Endothelial cell of umbilical vein (primary cell): ENCODE results near the gene SNORC. TPM values are rescaled to one million over a fixed set of nuclear protein-coding genes. Genes with fewer than 3 reads are reported as not detected.

Experiments
- BruUV-seq: library from RNA; stranded (reverse); fragments of 400-500 nt; replicated peaks from 2 replicates; lab custom pipeline; 2021; lab: Mats Ljungman, UMichigan
- CTCF ChIA-PET: fragments of 300-600, 350-600 bp; sonication (Branson Sonifier 250); formaldehyde crosslinking; loops from one replicate; lab custom pipeline; 2021; ENCODE audit warnings: antibody characterized with exemption, inconsistent platforms; lab: Charles Lee
- POLR2A ChIA-PET: fragments of 300-600, 350-600 bp; sonication (Branson Sonifier 250); formaldehyde crosslinking; loops from one replicate; lab custom pipeline; 2021; ENCODE audit warnings: antibody characterized with exemption, inconsistent platforms; lab: Charles Lee
- DNase-seq: peaks from one replicate; pipeline ENCODE4 v3.0.0-alpha.2; 2011; ENCODE audit warnings: low read depth, low spot score
- FAIRE-seq: peaks from 2 replicates; lab custom pipeline; 2011; peaks lifted over from hg19 to GRCh38; lab: Jason Lieb, UNC
- H2AFZ ChIP-seq: 2 replicates; pipeline ENCODE4 v1.6.0; 2012; ENCODE audit warnings: low read depth, low read length, control low read depth, inconsistent platforms
- H3K27ac ChIP-seq: 2 replicates; pipeline ENCODE4 v1.5.1; 2011; ENCODE audit warnings: low read depth, mild to moderate bottlenecking, control low read depth, low read length, moderate library complexity; ENCODE audit not compliant: insufficient read depth
- H3K27me3 ChIP-seq, 2 experiments: 2 replicates each; pipeline versions ENCODE4 v1.6.0 to v1.6.1; 2011; ENCODE audit warnings: low read length in 2 of 2, mixed read lengths in 1 of 2; ENCODE audit not compliant: control insufficient read depth in 2 of 2, insufficient read depth in 2 of 2
- H3K36me3 ChIP-seq, 2 experiments: 2 replicates in 1 of 2; 3 replicates in 1 of 2; pipeline ENCODE4 v1.5.1; 2011; ENCODE audit warnings: low read length in 2 of 2, mild to moderate bottlenecking in 1 of 2, moderate library complexity in 1 of 2; ENCODE audit not compliant: control insufficient read depth in 2 of 2, insufficient read depth in 2 of 2; ENCODE audit errors: extremely low read depth in 1 of 2
- H3K4me1 ChIP-seq: 3 replicates; pipeline ENCODE4 v1.5.1; 2011; ENCODE audit warnings: mild to moderate bottlenecking, low read length; ENCODE audit not compliant: control insufficient read depth, insufficient read depth; ENCODE audit errors: extremely low read depth
- H3K4me2 ChIP-seq: 2 replicates; pipeline ENCODE4 v1.6.1; 2011; ENCODE audit warnings: low read length, control low read depth, mixed read lengths; ENCODE audit not compliant: insufficient read depth
- H3K4me3 ChIP-seq, 3 experiments: fragments of 200-600 bp in 1 of 3; sonication (generic), shearing (Covaris generic) in 1 of 3; replicated peaks in 1 of 3; 2 replicates each; pipeline ENCODE4 v1.5.1; 2011 to 2016; ENCODE audit warnings: control low read depth in 3 of 3, low read length in 3 of 3, mild to moderate bottlenecking in 2 of 3, inconsistent platforms in 1 of 3, low read depth in 1 of 3, moderate library complexity in 1 of 3; ENCODE audit not compliant: insufficient read depth in 1 of 3
- H3K79me2 ChIP-seq: 2 replicates; pipeline ENCODE4 v1.6.0; 2012; ENCODE audit warnings: low read length, inconsistent platforms; ENCODE audit not compliant: control insufficient read depth, insufficient read depth
- H3K9ac ChIP-seq: replicated peaks from 2 replicates; pipeline ENCODE3; 2011; ENCODE audit warnings: low read length, control low read depth; ENCODE audit not compliant: insufficient read depth; ENCODE audit errors: extremely low read depth
- H3K9me1 ChIP-seq: replicated peaks from 3 replicates; pipeline ENCODE4 v1.6.0; 2011; ENCODE audit warnings: mild to moderate bottlenecking, low read length; ENCODE audit not compliant: control insufficient read depth, insufficient read depth; ENCODE audit errors: extremely low read depth
- H3K9me3 ChIP-seq: replicated peaks from 2 replicates; pipeline ENCODE4 v1.5.1; 2012; ENCODE audit warnings: low read length, inconsistent platforms; ENCODE audit not compliant: control insufficient read depth, insufficient read depth
- H4K20me1 ChIP-seq: replicated peaks from 2 replicates; pipeline ENCODE3; 2011; ENCODE audit warnings: mild to moderate bottlenecking, low read length; ENCODE audit not compliant: control insufficient read depth, insufficient read depth; ENCODE audit errors: extremely low read depth
- EZH2 ChIP-seq: IDR thresholded peaks from 2 replicates; pipeline ENCODE4 v1.6.1; 2012; ENCODE audit warnings: borderline replicate concordance, low read depth, mild to moderate bottlenecking, moderate library complexity, low read length, inconsistent platforms; ENCODE audit not compliant: severe bottlenecking
- FOS ChIP-seq: IDR thresholded peaks from 2 replicates; pipeline ENCODE4 v1.6.1; 2011; ENCODE audit warnings: mild to moderate bottlenecking, low read length, moderate library complexity, borderline replicate concordance; ENCODE audit not compliant: insufficient read depth
- GATA2 ChIP-seq: IDR thresholded peaks from 2 replicates; pipeline ENCODE4 v1.7.0; 2011; ENCODE audit warnings: low read depth, mild to moderate bottlenecking, moderate library complexity, mixed read lengths, low read length; ENCODE audit not compliant: insufficient read length, insufficient read depth
- JUN ChIP-seq: IDR thresholded peaks from 2 replicates; pipeline ENCODE4 v1.6.1; 2011; ENCODE audit warnings: borderline replicate concordance, low read depth; ENCODE audit not compliant: insufficient read length, insufficient read depth
- MYC ChIP-seq: IDR thresholded peaks from one replicate; pipeline ENCODE4 v1.6.1; 2011; ENCODE audit warnings: mild to moderate bottlenecking, low read depth, low read length
- POLR2A ChIP-seq: IDR thresholded peaks from 2 replicates; pipeline ENCODE4 v1.6.1; 2012; ENCODE audit warnings: low read depth, mild to moderate bottlenecking, control low read depth, low read length
- POLR2AphosphoS5 ChIP-seq: IDR thresholded peaks from 2 replicates; pipeline ENCODE4 v1.6.1; 2012; ENCODE audit warnings: low read depth, mild to moderate bottlenecking, control low read depth, low read length, moderate library complexity; ENCODE audit not compliant: insufficient read depth
- dilution Hi-C: fragments of 300-500 bp; cut with MboI; formaldehyde crosslinking; loops from one replicate; pipeline ENCODE4 v1.15.0; 2019; ENCODE audit warnings: low sequenced_read_pairs; ENCODE audit not compliant: extremely low pct_ligation_motif_present
- intact Hi-C: fragments of 100-400 bp; cut with micrococcal nuclease; formaldehyde crosslinking; loops from one replicate; pipeline ENCODE4 v1.10.0; 2022
- polyA plus RNA-seq, 4 experiments: library from polyadenylated mRNA; depleted of rRNA in 3 of 4; stranded (reverse) in 3 of 4; unstranded in 1 of 4; fragments of >200 nt; gene quantifications; 2 replicates each; pipeline versions ENCODE4 v1.2.1 to v1.2.3, GENCODE V29; 2011 to 2012; ENCODE audit warnings: missing spikeins in 1 of 4
- total RNA-seq: library from RNA; stranded (reverse); gene quantifications from 2 replicates; pipeline ENCODE4 v1.2.3, GENCODE V29; 2021
- TF ChIP-seq, protein P1 (sequence below): IDR thresholded peaks from 2 replicates; pipeline ENCODE4 v1.6.1; 2011; ENCODE audit not compliant: insufficient read depth, insufficient read length
- TF ChIP-seq, protein P2 (sequence below), 2 donors: IDR thresholded peaks; 1 replicate in 1 of 2; 2 replicates in 1 of 2; pipeline ENCODE4 v1.5.1; 2011; ENCODE audit warnings: low read length in 2 of 2, mild to moderate bottlenecking in 2 of 2, moderate library complexity in 2 of 2, control low read depth in 1 of 2, inconsistent platforms in 1 of 2, low read depth in 1 of 2; ENCODE audit not compliant: insufficient read depth in 1 of 2; ENCODE audit errors: extremely low read depth in 1 of 2

Gene SNORC
- total and polyA plus RNA-seq, 2 donors (not counting 3 experiments of a cell fraction or from before 2014, with no cell fraction given): 1.4 to 4.0 TPM

DNA sequence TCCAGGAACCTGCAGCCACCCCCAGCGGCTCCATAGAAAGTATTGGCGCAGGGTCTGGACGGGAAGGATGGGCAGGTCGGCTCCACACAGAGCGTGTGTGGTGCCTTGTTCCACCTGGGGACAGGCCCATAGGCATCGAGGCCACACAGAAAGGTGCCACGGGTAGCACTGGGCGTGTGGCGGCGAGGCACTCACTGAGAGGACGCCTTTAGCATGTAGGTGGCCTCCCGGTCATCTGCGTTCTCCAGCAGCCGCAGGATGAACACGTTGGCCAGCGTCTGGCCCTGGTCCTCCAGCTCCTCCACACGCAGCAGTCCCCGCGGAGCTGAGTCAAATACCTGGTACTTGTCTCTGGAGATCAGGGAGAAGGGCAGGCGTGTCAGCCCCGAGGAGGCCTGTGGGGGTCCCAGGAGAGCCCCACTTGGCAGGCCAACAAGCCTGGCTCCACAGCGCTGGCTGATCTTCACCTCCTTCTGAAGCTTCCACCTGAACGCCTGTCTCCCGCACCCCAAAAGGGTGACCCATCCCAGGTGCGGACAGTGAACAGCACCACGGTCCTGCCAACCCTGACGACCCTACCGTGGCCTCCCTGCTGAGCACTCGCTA is 13.2 kb downstream of the SNORC start:
- Histone ChIP-seq H3K79me2 (no peaks in the 10 kb centered on the region), H3K9ac (no peak overlapping the region), H3K36me3 (no peaks in the 10 kb centered on the region), H4K20me1 (no peaks in the 10 kb centered on the region), H3K4me1 (no peaks in the 10 kb centered on the region), H3K27ac (no peak overlapping the region), H3K9me3 (no peaks in the 10 kb centered on the region), H3K9me1 (no peaks in the 10 kb centered on the region), H3K27me3 (no peaks in the 10 kb centered on the region), H3K4me3 (no peak overlapping the region), H3K4me2 (no peak overlapping the region), H2AFZ (no peak overlapping the region)
- ChIA-PET CTCF (no interaction called here), POLR2A (no interaction called here)
- no TSS peak for BruUV-seq
- no peak for DNase-seq
- dilution Hi-C loops (no loop called here), intact Hi-C loops (loop anchor here (10.0 kb wide), 1 partner anchor 172 kb away; no protein-coding TSS in a partner anchor)
- TF ChIP-seq EZH2 (no peak), JUN (no peak), MYC (no peak), GATA2 (no peak), POLR2A (no peak), POLR2AphosphoS5 (no peak), FOS (no peak)
- TF ChIP-seq, protein P1, sequence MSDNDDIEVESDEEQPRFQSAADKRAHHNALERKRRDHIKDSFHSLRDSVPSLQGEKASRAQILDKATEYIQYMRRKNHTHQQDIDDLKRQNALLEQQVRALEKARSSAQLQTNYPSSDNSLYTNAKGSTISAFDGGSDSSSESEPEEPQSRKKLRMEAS: no peak
- TF ChIP-seq, protein P2, sequence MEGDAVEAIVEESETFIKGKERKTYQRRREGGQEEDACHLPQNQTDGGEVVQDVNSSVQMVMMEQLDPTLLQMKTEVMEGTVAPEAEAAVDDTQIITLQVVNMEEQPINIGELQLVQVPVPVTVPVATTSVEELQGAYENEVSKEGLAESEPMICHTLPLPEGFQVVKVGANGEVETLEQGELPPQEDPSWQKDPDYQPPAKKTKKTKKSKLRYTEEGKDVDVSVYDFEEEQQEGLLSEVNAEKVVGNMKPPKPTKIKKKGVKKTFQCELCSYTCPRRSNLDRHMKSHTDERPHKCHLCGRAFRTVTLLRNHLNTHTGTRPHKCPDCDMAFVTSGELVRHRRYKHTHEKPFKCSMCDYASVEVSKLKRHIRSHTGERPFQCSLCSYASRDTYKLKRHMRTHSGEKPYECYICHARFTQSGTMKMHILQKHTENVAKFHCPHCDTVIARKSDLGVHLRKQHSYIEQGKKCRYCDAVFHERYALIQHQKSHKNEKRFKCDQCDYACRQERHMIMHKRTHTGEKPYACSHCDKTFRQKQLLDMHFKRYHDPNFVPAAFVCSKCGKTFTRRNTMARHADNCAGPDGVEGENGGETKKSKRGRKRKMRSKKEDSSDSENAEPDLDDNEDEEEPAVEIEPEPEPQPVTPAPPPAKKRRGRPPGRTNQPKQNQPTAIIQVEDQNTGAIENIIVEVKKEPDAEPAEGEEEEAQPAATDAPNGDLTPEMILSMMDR (IDR thresholded peaks at IDR 0.05; ENCODE audit: extremely low read depth in 1 of 2, insufficient read depth in 1 of 2, low read depth in 1 of 2, low read length in 2 of 2): no peak
- no peak for FAIRE-seq
